A549 (cell line): ENCODE measurements around the gene DXO. TPM values are rescaled to one million over a fixed set of nuclear protein-coding genes. Genes with fewer than 3 reads are reported as not detected.

Experiments used
- ATAC-seq, 2 experiments: fragments of 200-7000 bp in 1 of 2; fragments of >200 bp in 1 of 2; cut with Nextera tagmentation in 1 of 2; cut with Tn5 transposase in 1 of 2; 3 replicates each; pipeline versions ENCODE4 v1.8.0 to v1.9.1; 2018 to 2020; ENCODE audit warnings: mild to moderate bottlenecking in 1 of 2, moderate library complexity in 1 of 2
- CTCF ChIA-PET: fragments of 300-600 bp; sonication (Branson Sonifier 250); formaldehyde crosslinking; extraction: SDS; loops from one replicate; lab custom pipeline; 2021; ENCODE audit warnings: antibody characterized with exemption, inconsistent platforms; lab: Yijun Ruan, JAX
- POLR2A ChIA-PET: fragments of 350-600 bp; formaldehyde crosslinking; extraction: SDS; loops from one replicate; lab custom pipeline; 2021; ENCODE audit warnings: antibody characterized with exemption, inconsistent platforms; lab: Yijun Ruan, JAX
- DNase-seq, 2 experiments: peaks; one replicate each; pipeline versions ENCODE4 v3.0.0 to v3.0.0-alpha.2; 2011 to 2016; ENCODE audit warnings: low read depth in 1 of 2, low spot score in 1 of 2
- FAIRE-seq: peaks from 2 replicates; lab custom pipeline; 2011; peaks lifted over from hg19 to GRCh38; lab: Jason Lieb, UNC
- H3K27ac ChIP-seq, 2 experiments: fragments of >200 bp; sonication (Bioruptor Twin); formaldehyde crosslinking; 3 replicates each; pipeline ENCODE4 v1.5.1; 2016 to 2017
- H3K4me1 ChIP-seq: fragments of >200 bp; sonication (Bioruptor Twin); formaldehyde crosslinking; 3 replicates; pipeline ENCODE4 v1.6.1; 2016
- H3K4me2 ChIP-seq: fragments of >200 bp; sonication (Bioruptor Twin); formaldehyde crosslinking; 3 replicates; pipeline ENCODE4 v1.6.1; 2016
- H3K4me3 ChIP-seq: fragments of >200 bp; sonication (Bioruptor Twin); formaldehyde crosslinking; 3 replicates; pipeline ENCODE4 v1.5.1; 2016
- H3K9me3 ChIP-seq: fragments of >200 bp; sonication (Bioruptor Twin); formaldehyde crosslinking; 3 replicates; pipeline ENCODE4 v1.6.1; 2016
- ATOH8 ChIP-seq: fragments of 250-450 bp; sonication (Bioruptor Pico); IDR thresholded peaks from 2 replicates; pipeline ENCODE4 v1.5.0; 2020; ENCODE audit warnings: low read depth, mild to moderate bottlenecking, moderate library complexity
- BHLHE40 ChIP-seq: IDR thresholded peaks from 2 replicates; pipeline ENCODE4 v1.6.1; 2012; ENCODE audit warnings: low read depth, low read length, inconsistent platforms
- CHD4 ChIP-seq: fragments of 200-600 bp; sonication (generic); IDR thresholded peaks from 2 replicates; pipeline ENCODE4 v1.6.1; 2016; ENCODE audit warnings: antibody characterized with exemption, mild to moderate bottlenecking, borderline replicate concordance
- EHMT2 ChIP-seq: fragments of 200-600 bp; sonication (generic); IDR thresholded peaks from 2 replicates; pipeline ENCODE4 v1.6.1; 2016; ENCODE audit warnings: antibody characterized with exemption, low read depth, mild to moderate bottlenecking, moderate library complexity
- FOSB ChIP-seq: fragments of 250-450 bp; sonication (Bioruptor Pico); IDR thresholded peaks from 2 replicates; pipeline ENCODE4 v1.5.0; 2020; ENCODE audit warnings: mild to moderate bottlenecking, moderate library complexity
- FOXS1 ChIP-seq: fragments of 250-450 bp; sonication (Bioruptor Pico); IDR thresholded peaks from 2 replicates; pipeline ENCODE4 v1.5.0; 2020; ENCODE audit warnings: mild to moderate bottlenecking, moderate library complexity
- HES2 ChIP-seq: fragments of >200 bp; sonication (Bioruptor Twin); formaldehyde crosslinking; IDR thresholded peaks from 2 replicates; pipeline ENCODE4 v1.6.1; 2016
- HOXA7 ChIP-seq: fragments of 250-450 bp; sonication (Bioruptor Pico); IDR thresholded peaks from 2 replicates; pipeline ENCODE4 v1.5.0; 2020; ENCODE audit warnings: mild to moderate bottlenecking, moderate library complexity
- HOXB5 ChIP-seq: fragments of 250-450 bp; sonication (Bioruptor Pico); IDR thresholded peaks from 2 replicates; pipeline ENCODE4 v1.5.0; 2020; ENCODE audit warnings: mild to moderate bottlenecking, moderate library complexity
- JUN ChIP-seq, 2 experiments: fragments of >200 bp; sonication (Bioruptor Twin); formaldehyde crosslinking; IDR thresholded peaks; 2 replicates in 1 of 2; 3 replicates in 1 of 2; pipeline ENCODE4 v1.6.1; 2016 to 2017
- KDM1A ChIP-seq: fragments of 200-600 bp; sonication (generic); IDR thresholded peaks from 2 replicates; pipeline ENCODE4 v1.6.1; 2016; ENCODE audit warnings: low read depth, mild to moderate bottlenecking
- MAFK ChIP-seq: fragments of 450-650 bp; IDR thresholded peaks from 2 replicates; pipeline ENCODE4 v1.6.1; 2014; ENCODE audit not compliant: partially characterized antibody
- MAX ChIP-seq: IDR thresholded peaks from 2 replicates; pipeline ENCODE4 v1.6.1; 2012
- MAZ ChIP-seq: fragments of 150-350 bp; IDR thresholded peaks from 2 replicates; pipeline ENCODE4 v1.6.1; 2014; ENCODE audit warnings: antibody characterized with exemption, low read depth, low read length, borderline replicate concordance
- MYC ChIP-seq: IDR thresholded peaks from 2 replicates; pipeline ENCODE4 v1.6.1; 2012; ENCODE audit warnings: mild to moderate bottlenecking, inconsistent platforms, low read length, improper control_type of control experiment, borderline replicate concordance
- PBX3 ChIP-seq: IDR thresholded peaks from 2 replicates; pipeline ENCODE4 v1.6.1; 2012
- PHF8 ChIP-seq: fragments of 200-600 bp; sonication (generic); IDR thresholded peaks from 2 replicates; pipeline ENCODE4 v1.6.1; 2016; ENCODE audit warnings: low read depth, mild to moderate bottlenecking, antibody characterized with exemption, moderate library complexity, borderline replicate concordance
- RAD21 ChIP-seq, 2 experiments: fragments of >200 bp in 1 of 2; sonication (Bioruptor Twin) in 1 of 2; formaldehyde crosslinking in 1 of 2; IDR thresholded peaks in 1 of 2; conservative IDR thresholded peaks in 1 of 2; 2 replicates in 1 of 2; 3 replicates in 1 of 2; pipeline ENCODE4 v1.6.1; 2012 to 2018; ENCODE audit warnings: inconsistent platforms in 1 of 2
- RARB ChIP-seq: fragments of 250-450 bp; sonication (Bioruptor Pico); IDR thresholded peaks from 2 replicates; pipeline ENCODE4 v1.8.0; 2021; ENCODE audit warnings: mild to moderate bottlenecking, moderate library complexity
- RCOR1 ChIP-seq: fragments of 150-350 bp; IDR thresholded peaks from 2 replicates; pipeline ENCODE4 v1.6.1; 2014; ENCODE audit warnings: antibody characterized with exemption, low read length, low read depth
- SMC3 ChIP-seq: fragments of >200 bp; sonication (Bioruptor Twin); formaldehyde crosslinking; IDR thresholded peaks from 3 replicates; pipeline ENCODE4 v1.6.1; 2018; ENCODE audit warnings: inconsistent platforms
- ZC3H11A ChIP-seq: fragments of 450-650 bp; IDR thresholded peaks from 2 replicates; pipeline ENCODE4 v1.6.1; 2014; ENCODE audit warnings: antibody characterized with exemption, mild to moderate bottlenecking
- ZSCAN20 ChIP-seq: fragments of 250-450 bp; sonication (Bioruptor Pico); IDR thresholded peaks from 2 replicates; pipeline ENCODE4 v1.8.0; 2022; ENCODE audit warnings: mild to moderate bottlenecking, moderate library complexity
- WGBS: methylation state at CpG from one replicate; pipeline ENCODE4 v1.1.6; 2017; ENCODE audit errors: missing lambda C conversion rate; 5-methylcytosine and 5-hydroxymethylcytosine counted together
- polyA plus RNA-seq, 4 experiments: library from polyadenylated mRNA; depleted of rRNA in 3 of 4; stranded (reverse); fragments of >200 nt; fragmentation: RNase III in 1 of 4; extraction: RNeasy Plus Mini Kit Qiagen cat#74134 plus additional on column Dnase treatment in 1 of 4; gene quantifications; 2 replicates in 3 of 4; 3 replicates in 1 of 4; pipeline ENCODE4 v1.2.3, GENCODE V29; 2011 to 2017

DXO gene
- polyA plus RNA-seq, 2 of the 4 experiments (the other 2 are of a cell fraction), result 12.7 to 15.6 TPM

GRCh38 chr6:31945507-31946369 is 26.2 kb downstream of the DXO start, which contains the start of gene CFB:
Gene CFB, plus strand, starts transcription at chr6:31946095. Its CDS starts 127 bp downstream, at chr6:31946222.
- H3K9me3 ChIP-seq, result no peaks in the 10 kb centered on the region
- H3K4me1 ChIP-seq, result peaks cover 25% of the 10 kb centered on the region
- WGBS, result 35% methylated on average over 10 of the region's 11 CpGs
- H3K4me3 ChIP-seq, result no peak within 1 kb of the TSS
- peak within 1 kb of the TSS; percentile 70 for H3K4me2 ChIP-seq
- ChIA-PET POLR2A (interaction anchor here (1.0 to 1.6 kb wide), 2 partner anchors 43 to 48 kb away, joined by 5 to 14 read pairs; partner anchors contain the start of gene EHMT2), CTCF (interaction anchor here (0.6 kb wide), 1 partner anchor 51 kb away, joined by 3 read pairs; no protein-coding TSS in a partner anchor)
- peak within 1 kb of the TSS; percentile 61 to 83; a peak in 5 of 6 replicates for H3K27ac ChIP-seq
- FAIRE-seq (no peak), ATAC-seq (peak; percentile 64 to 81), DNase-seq (peak; percentile 41 to 57)
- TF ChIP-seq MAZ, result no peak
- no peak for TF ChIP-seq EHMT2
- TF ChIP-seq PHF8, result no peak
- no peak for TF ChIP-seq RAD21 (conservative IDR thresholded peaks at IDR 0.05 in 1 of 2, IDR thresholded peaks at IDR 0.05 in 1 of 2)
- TF ChIP-seq FOXS1 (CRISPR knock-in tag), result no peak
- no peak for TF ChIP-seq HOXB5 (CRISPR knock-in tag)
- no peak for TF ChIP-seq MAX
- no peak for TF ChIP-seq HOXA7
- TF ChIP-seq RARB (CRISPR knock-in tag), result no peak
- no peak for TF ChIP-seq ZC3H11A
- no peak for TF ChIP-seq BHLHE40
- TF ChIP-seq CHD4, result no peak
- no peak for TF ChIP-seq RCOR1
- no peak for TF ChIP-seq HES2
- TF ChIP-seq ZSCAN20 (CRISPR knock-in tag), result no peak
- TF ChIP-seq JUN (IDR thresholded peaks at IDR 0.05), result no peak
- no peak for TF ChIP-seq FOSB (CRISPR knock-in tag)

- Histone ChIP-seq H3K4me1 (peaks cover 31% of the 10 kb centered on the region), H3K4me3 (no peak overlapping the region)
These were observed 26.8 kb downstream of the DXO start for GRCh38 chr6:31945154-31945506.

More at GRCh38 chr6:31945154-31945506, 26.8 kb downstream of the DXO start:
- no peak for TF ChIP-seq MAFK
- TF ChIP-seq MYC, result no peak
- no peak for TF ChIP-seq SMC3
- no peak for TF ChIP-seq CHD4
- no peak for TF ChIP-seq KDM1A
- TF ChIP-seq ATOH8 (CRISPR knock-in tag), result no peak
- no peak for TF ChIP-seq RAD21 (conservative IDR thresholded peaks at IDR 0.05 in 1 of 2, IDR thresholded peaks at IDR 0.05 in 1 of 2)
- TF ChIP-seq PBX3, result no peak
- no peak for TF ChIP-seq PHF8
- TF ChIP-seq EHMT2, result no peak
- no peak for DNase-seq
- no peak for ATAC-seq
- ChIA-PET CTCF (no interaction called here), POLR2A (interaction anchor here (1.0 to 1.6 kb wide), 2 partner anchors 43 to 47 kb away, joined by 5 to 14 read pairs; partner anchors contain the start of gene EHMT2)
- Histone ChIP-seq H3K9me3 (no peaks in the 10 kb centered on the region), H3K4me2 (peak overlapping the region; percentile 70), H3K27ac (peak overlapping the region; percentile 17 to 83; a peak in 4 of 6 replicates)
- FAIRE-seq, result no peak
- WGBS, result 73% methylated on average over 9 of the region's 9 CpGs
